Endothelial cell of umbilical vein (primary cell): Measurements from ENCODE around the gene NID2. TPM values are rescaled to one million over a fixed set of nuclear protein-coding genes. Genes with fewer than 3 reads are reported as not detected.

ENCODE experiments used
- BruUV-seq: library from RNA; stranded (reverse); fragments of 400-500 nt; replicated peaks from 2 replicates; lab custom pipeline; 2021; lab: Mats Ljungman, UMichigan
- CTCF ChIA-PET: fragments of 300-600, 350-600 bp; sonication (Branson Sonifier 250); formaldehyde crosslinking; loops from one replicate; lab custom pipeline; 2021; ENCODE audit warnings: antibody characterized with exemption, inconsistent platforms; lab: Charles Lee
- POLR2A ChIA-PET: fragments of 300-600, 350-600 bp; sonication (Branson Sonifier 250); formaldehyde crosslinking; loops from one replicate; lab custom pipeline; 2021; ENCODE audit warnings: antibody characterized with exemption, inconsistent platforms; lab: Charles Lee
- DNase-seq: peaks from one replicate; pipeline ENCODE4 v3.0.0-alpha.2; 2011; ENCODE audit warnings: low read depth, low spot score
- FAIRE-seq: peaks from 2 replicates; lab custom pipeline; 2011; peaks lifted over from hg19 to GRCh38; lab: Jason Lieb, UNC
- H2AFZ ChIP-seq: 2 replicates; pipeline ENCODE4 v1.6.0; 2012; ENCODE audit warnings: low read depth, low read length, control low read depth, inconsistent platforms
- H3K27ac ChIP-seq: 2 replicates; pipeline ENCODE4 v1.5.1; 2011; ENCODE audit warnings: low read depth, mild to moderate bottlenecking, control low read depth, low read length, moderate library complexity; ENCODE audit not compliant: insufficient read depth
- H3K27me3 ChIP-seq, 2 experiments: 2 replicates each; pipeline versions ENCODE4 v1.6.0 to v1.6.1; 2011; ENCODE audit warnings: low read length in 2 of 2, mixed read lengths in 1 of 2; ENCODE audit not compliant: control insufficient read depth in 2 of 2, insufficient read depth in 2 of 2
- H3K36me3 ChIP-seq, 2 experiments: 2 replicates in 1 of 2; 3 replicates in 1 of 2; pipeline ENCODE4 v1.5.1; 2011; ENCODE audit warnings: low read length in 2 of 2, mild to moderate bottlenecking in 1 of 2, moderate library complexity in 1 of 2; ENCODE audit not compliant: control insufficient read depth in 2 of 2, insufficient read depth in 2 of 2; ENCODE audit errors: extremely low read depth in 1 of 2
- H3K4me1 ChIP-seq: 3 replicates; pipeline ENCODE4 v1.5.1; 2011; ENCODE audit warnings: mild to moderate bottlenecking, low read length; ENCODE audit not compliant: control insufficient read depth, insufficient read depth; ENCODE audit errors: extremely low read depth
- H3K4me2 ChIP-seq: 2 replicates; pipeline ENCODE4 v1.6.1; 2011; ENCODE audit warnings: low read length, control low read depth, mixed read lengths; ENCODE audit not compliant: insufficient read depth
- H3K4me3 ChIP-seq, 3 experiments: fragments of 200-600 bp in 1 of 3; sonication (generic), shearing (Covaris generic) in 1 of 3; replicated peaks in 1 of 3; 2 replicates each; pipeline ENCODE4 v1.5.1; 2011 to 2016; ENCODE audit warnings: control low read depth in 3 of 3, low read length in 3 of 3, mild to moderate bottlenecking in 2 of 3, inconsistent platforms in 1 of 3, low read depth in 1 of 3, moderate library complexity in 1 of 3; ENCODE audit not compliant: insufficient read depth in 1 of 3
- H3K79me2 ChIP-seq: 2 replicates; pipeline ENCODE4 v1.6.0; 2012; ENCODE audit warnings: low read length, inconsistent platforms; ENCODE audit not compliant: control insufficient read depth, insufficient read depth
- H3K9ac ChIP-seq: replicated peaks from 2 replicates; pipeline ENCODE3; 2011; ENCODE audit warnings: low read length, control low read depth; ENCODE audit not compliant: insufficient read depth; ENCODE audit errors: extremely low read depth
- H3K9me1 ChIP-seq: replicated peaks from 3 replicates; pipeline ENCODE4 v1.6.0; 2011; ENCODE audit warnings: mild to moderate bottlenecking, low read length; ENCODE audit not compliant: control insufficient read depth, insufficient read depth; ENCODE audit errors: extremely low read depth
- H3K9me3 ChIP-seq: replicated peaks from 2 replicates; pipeline ENCODE4 v1.5.1; 2012; ENCODE audit warnings: low read length, inconsistent platforms; ENCODE audit not compliant: control insufficient read depth, insufficient read depth
- H4K20me1 ChIP-seq: replicated peaks from 2 replicates; pipeline ENCODE3; 2011; ENCODE audit warnings: mild to moderate bottlenecking, low read length; ENCODE audit not compliant: control insufficient read depth, insufficient read depth; ENCODE audit errors: extremely low read depth
- EZH2 ChIP-seq: IDR thresholded peaks from 2 replicates; pipeline ENCODE4 v1.6.1; 2012; ENCODE audit warnings: borderline replicate concordance, low read depth, mild to moderate bottlenecking, moderate library complexity, low read length, inconsistent platforms; ENCODE audit not compliant: severe bottlenecking
- FOS ChIP-seq: IDR thresholded peaks from 2 replicates; pipeline ENCODE4 v1.6.1; 2011; ENCODE audit warnings: mild to moderate bottlenecking, low read length, moderate library complexity, borderline replicate concordance; ENCODE audit not compliant: insufficient read depth
- GATA2 ChIP-seq: IDR thresholded peaks from 2 replicates; pipeline ENCODE4 v1.7.0; 2011; ENCODE audit warnings: low read depth, mild to moderate bottlenecking, moderate library complexity, mixed read lengths, low read length; ENCODE audit not compliant: insufficient read length, insufficient read depth
- JUN ChIP-seq: IDR thresholded peaks from 2 replicates; pipeline ENCODE4 v1.6.1; 2011; ENCODE audit warnings: borderline replicate concordance, low read depth; ENCODE audit not compliant: insufficient read length, insufficient read depth
- MYC ChIP-seq: IDR thresholded peaks from one replicate; pipeline ENCODE4 v1.6.1; 2011; ENCODE audit warnings: mild to moderate bottlenecking, low read depth, low read length
- POLR2A ChIP-seq: IDR thresholded peaks from 2 replicates; pipeline ENCODE4 v1.6.1; 2012; ENCODE audit warnings: low read depth, mild to moderate bottlenecking, control low read depth, low read length
- POLR2AphosphoS5 ChIP-seq: IDR thresholded peaks from 2 replicates; pipeline ENCODE4 v1.6.1; 2012; ENCODE audit warnings: low read depth, mild to moderate bottlenecking, control low read depth, low read length, moderate library complexity; ENCODE audit not compliant: insufficient read depth
- dilution Hi-C: fragments of 300-500 bp; cut with MboI; formaldehyde crosslinking; loops from one replicate; pipeline ENCODE4 v1.15.0; 2019; ENCODE audit warnings: low sequenced_read_pairs; ENCODE audit not compliant: extremely low pct_ligation_motif_present
- intact Hi-C: fragments of 100-400 bp; cut with micrococcal nuclease; formaldehyde crosslinking; loops from one replicate; pipeline ENCODE4 v1.10.0; 2022
- polyA plus RNA-seq, 4 experiments: library from polyadenylated mRNA; depleted of rRNA in 3 of 4; stranded (reverse) in 3 of 4; unstranded in 1 of 4; fragments of >200 nt; gene quantifications; 2 replicates each; pipeline versions ENCODE4 v1.2.1 to v1.2.3, GENCODE V29; 2011 to 2012; ENCODE audit warnings: missing spikeins in 1 of 4
- total RNA-seq: library from RNA; stranded (reverse); gene quantifications from 2 replicates; pipeline ENCODE4 v1.2.3, GENCODE V29; 2021
- TF ChIP-seq, protein P1 (sequence below), 2 donors: IDR thresholded peaks; 1 replicate in 1 of 2; 2 replicates in 1 of 2; pipeline ENCODE4 v1.5.1; 2011; ENCODE audit warnings: low read length in 2 of 2, mild to moderate bottlenecking in 2 of 2, moderate library complexity in 2 of 2, control low read depth in 1 of 2, inconsistent platforms in 1 of 2, low read depth in 1 of 2; ENCODE audit not compliant: insufficient read depth in 1 of 2; ENCODE audit errors: extremely low read depth in 1 of 2
- TF ChIP-seq, protein P2 (sequence below): IDR thresholded peaks from 2 replicates; pipeline ENCODE4 v1.6.1; 2011; ENCODE audit not compliant: insufficient read depth, insufficient read length

Gene NID2
- total and polyA plus RNA-seq, 2 donors (not counting 3 experiments of a cell fraction or from before 2014, with no cell fraction given): 22.5 to 56.7 TPM

DNA sequence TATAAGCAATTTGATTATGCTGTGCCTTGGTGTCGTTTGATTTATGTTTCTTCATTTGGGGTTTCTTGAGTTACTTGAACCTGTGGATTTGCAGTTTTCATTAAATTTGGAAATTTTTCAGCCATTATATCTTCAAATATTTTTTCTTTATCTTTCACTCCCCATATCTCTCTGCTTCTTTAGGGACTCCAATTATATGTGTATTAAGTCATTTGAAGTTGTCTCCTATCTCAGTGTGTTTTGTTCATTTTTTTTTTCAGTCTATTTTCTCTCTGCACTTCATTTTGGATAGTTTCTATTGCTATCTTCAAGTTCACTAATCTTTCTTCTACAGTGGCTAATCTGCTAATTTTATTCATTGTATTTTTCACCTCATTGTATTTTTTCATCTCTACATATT, 108.9 kb downstream of the NID2 start:
- BruUV-seq: no TSS peak
- POLR2A ChIA-PET: no interaction called here
- Histone ChIP-seq H3K9ac (no peak overlapping the region), H3K9me1 (no peaks in the 10 kb centered on the region), H3K4me1 (peaks cover 6% of the 10 kb centered on the region), H2AFZ (no peak overlapping the region), H3K27ac (no peak overlapping the region), H4K20me1 (no peaks in the 10 kb centered on the region), H3K79me2 (no peaks in the 10 kb centered on the region), H3K4me2 (no peak overlapping the region), H3K36me3 (no peaks in the 10 kb centered on the region), H3K4me3 (no peak overlapping the region), H3K27me3 (peaks cover 13 to 26% of the 10 kb centered on the region in 2 experiments), H3K9me3 (no peaks in the 10 kb centered on the region)
- TF ChIP-seq GATA2 (no peak), FOS (no peak), JUN (no peak), POLR2A (no peak), MYC (no peak), POLR2AphosphoS5 (no peak), EZH2 (no peak)
- TF ChIP-seq, protein P1, sequence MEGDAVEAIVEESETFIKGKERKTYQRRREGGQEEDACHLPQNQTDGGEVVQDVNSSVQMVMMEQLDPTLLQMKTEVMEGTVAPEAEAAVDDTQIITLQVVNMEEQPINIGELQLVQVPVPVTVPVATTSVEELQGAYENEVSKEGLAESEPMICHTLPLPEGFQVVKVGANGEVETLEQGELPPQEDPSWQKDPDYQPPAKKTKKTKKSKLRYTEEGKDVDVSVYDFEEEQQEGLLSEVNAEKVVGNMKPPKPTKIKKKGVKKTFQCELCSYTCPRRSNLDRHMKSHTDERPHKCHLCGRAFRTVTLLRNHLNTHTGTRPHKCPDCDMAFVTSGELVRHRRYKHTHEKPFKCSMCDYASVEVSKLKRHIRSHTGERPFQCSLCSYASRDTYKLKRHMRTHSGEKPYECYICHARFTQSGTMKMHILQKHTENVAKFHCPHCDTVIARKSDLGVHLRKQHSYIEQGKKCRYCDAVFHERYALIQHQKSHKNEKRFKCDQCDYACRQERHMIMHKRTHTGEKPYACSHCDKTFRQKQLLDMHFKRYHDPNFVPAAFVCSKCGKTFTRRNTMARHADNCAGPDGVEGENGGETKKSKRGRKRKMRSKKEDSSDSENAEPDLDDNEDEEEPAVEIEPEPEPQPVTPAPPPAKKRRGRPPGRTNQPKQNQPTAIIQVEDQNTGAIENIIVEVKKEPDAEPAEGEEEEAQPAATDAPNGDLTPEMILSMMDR (IDR thresholded peaks at IDR 0.05; ENCODE audit: extremely low read depth in 1 of 2, insufficient read depth in 1 of 2, low read depth in 1 of 2, low read length in 2 of 2): no peak
- TF ChIP-seq, protein P2, sequence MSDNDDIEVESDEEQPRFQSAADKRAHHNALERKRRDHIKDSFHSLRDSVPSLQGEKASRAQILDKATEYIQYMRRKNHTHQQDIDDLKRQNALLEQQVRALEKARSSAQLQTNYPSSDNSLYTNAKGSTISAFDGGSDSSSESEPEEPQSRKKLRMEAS: no peak
- DNase-seq: no peak
- FAIRE-seq: no peak
- intact Hi-C loops (no loop called here), dilution Hi-C loops (no loop called here)
- CTCF ChIA-PET: no interaction called here
